ENCODE data around the gene TMEM167B.

Gene TMEM167B

GRCh38 chr1:109112652-109113285 lies 22.2 kb downstream of the TMEM167B start:
- Histone ChIP-seq H4K20me1 (peaks cover 16% of the 10 kb centered on the region; the same call in 1 of the 2 replicates), H3K27me3 (peaks cover 41% of the 10 kb centered on the region), H3K27ac (no peak overlapping the region), H3K9me3 (no peaks in the 10 kb centered on the region), H3K4me3 (peak overlapping the region; percentile 61), H3K4me2 (peak overlapping the region; percentile 89), H3K9ac (no peak overlapping the region), H3K36me3 (no peaks in the 10 kb centered on the region), H3K4me1 (peaks cover 25% of the 10 kb centered on the region)
- no peak for TF ChIP-seq Cebpa-rat (IDR thresholded peaks at IDR 0.05)

- Histone ChIP-seq H3K27ac (no peak within 1 kb of the TSS), H3K27me3 (peaks cover 41% of the 10 kb centered on the region), H3K36me3 (no peaks in the 10 kb centered on the region), H3K9me3 (no peaks in the 10 kb centered on the region), H3K4me3 (peak within 1 kb of the TSS; percentile 61), H3K4me2 (peak within 1 kb of the TSS; percentile 89), H3K9ac (no peak within 1 kb of the TSS), H4K20me1 (peaks cover 16% of the 10 kb centered on the region; the same call in 1 of the 2 replicates), H3K4me1 (peaks cover 25% of the 10 kb centered on the region)
- no peak for TF ChIP-seq Cebpa-rat (IDR thresholded peaks at IDR 0.05)
These were observed 23.2 kb downstream of the TMEM167B start, which contains the start of gene ELAPOR1 for GRCh38 chr1:109113590-109114341. ELAPOR1 (plus strand) TSS chr1:109114115; CDS start chr1:109114184, 69 bp downstream.

GRCh38 chr1:109114342-109114674 lies 23.7 kb downstream of the TMEM167B start:
- H3K4me3 ChIP-seq, result peak overlapping the region; percentile 61
- H3K27me3 ChIP-seq, result peaks cover 41% of the 10 kb centered on the region
- H3K9me3 ChIP-seq, result no peaks in the 10 kb centered on the region
- peaks cover 16% of the 10 kb centered on the region; the same call in 1 of the 2 replicates for H4K20me1 ChIP-seq
- peak overlapping the region; percentile 89 for H3K4me2 ChIP-seq
- no peaks in the 10 kb centered on the region for H3K36me3 ChIP-seq
- no peak for TF ChIP-seq Cebpa-rat (IDR thresholded peaks at IDR 0.05)
- no peak overlapping the region for H3K27ac ChIP-seq
- no peak overlapping the region for H3K9ac ChIP-seq
- peaks cover 25% of the 10 kb centered on the region for H3K4me1 ChIP-seq

- H3K27me3 ChIP-seq, result peaks cover 41% of the 10 kb centered on the region
- H3K4me1 ChIP-seq, result peaks cover 25% of the 10 kb centered on the region
- TF ChIP-seq Cebpa-rat (IDR thresholded peaks at IDR 0.05), result no peak
- H4K20me1 ChIP-seq, result peaks cover 16% of the 10 kb centered on the region; the same call in 1 of the 2 replicates
- no peak overlapping the region for H3K27ac ChIP-seq
- no peak overlapping the region for H3K4me3 ChIP-seq
- no peaks in the 10 kb centered on the region for H3K36me3 ChIP-seq
- H3K9ac ChIP-seq, result no peak overlapping the region
- no peaks in the 10 kb centered on the region for H3K9me3 ChIP-seq
- no peak overlapping the region for H3K4me2 ChIP-seq
These were observed 25.1 kb downstream of the TMEM167B start for GRCh38 chr1:109115685-109116084.

GRCh38 chr1:109116286-109116685 lies 25.7 kb downstream of the TMEM167B start:
- Histone ChIP-seq H3K9ac (no peak overlapping the region), H3K27me3 (peaks cover 41% of the 10 kb centered on the region), H3K4me1 (peaks cover 25% of the 10 kb centered on the region), H3K9me3 (no peaks in the 10 kb centered on the region), H3K4me2 (no peak overlapping the region), H3K36me3 (no peaks in the 10 kb centered on the region), H3K27ac (no peak overlapping the region), H3K4me3 (no peak overlapping the region), H4K20me1 (peaks cover 16% of the 10 kb centered on the region; the same call in 1 of the 2 replicates)
- no peak for TF ChIP-seq Cebpa-rat (IDR thresholded peaks at IDR 0.05)

GRCh38 chr1:109118089-109118488 lies 27.5 kb downstream of the TMEM167B start:
- no peaks in the 10 kb centered on the region for H3K36me3 ChIP-seq
- H3K27ac ChIP-seq, result no peak overlapping the region
- H3K9ac ChIP-seq, result no peak overlapping the region
- H4K20me1 ChIP-seq, result 0 out of 2 replicates have a peak, but pooled peaks cover 12% of the 10 kb centered on the region
- H3K27me3 ChIP-seq, result peaks cover 33% of the 10 kb centered on the region
- TF ChIP-seq Cebpa-rat (IDR thresholded peaks at IDR 0.05), result no peak
- peaks cover 13% of the 10 kb centered on the region for H3K4me1 ChIP-seq
- no peaks in the 10 kb centered on the region for H3K9me3 ChIP-seq
- H3K4me2 ChIP-seq, result no peak overlapping the region
- no peak overlapping the region for H3K4me3 ChIP-seq

- H3K4me1 ChIP-seq, result no peaks in the 10 kb centered on the region
- H3K4me2 ChIP-seq, result no peak overlapping the region
- TF ChIP-seq Cebpa-rat (IDR thresholded peaks at IDR 0.05), result no peak
- H3K9ac ChIP-seq, result no peak overlapping the region
- H3K27ac ChIP-seq, result no peak overlapping the region
- H3K9me3 ChIP-seq, result no peaks in the 10 kb centered on the region
- peaks cover 10% of the 10 kb centered on the region for H3K27me3 ChIP-seq
- H3K36me3 ChIP-seq, result no peaks in the 10 kb centered on the region
- H4K20me1 ChIP-seq, result no peaks in the 10 kb centered on the region
- H3K4me3 ChIP-seq, result no peak overlapping the region
These were observed 29.8 kb downstream of the TMEM167B start for GRCh38 chr1:109120356-109120755.

- no peaks in the 10 kb centered on the region for H3K36me3 ChIP-seq
- H3K9me3 ChIP-seq, result no peaks in the 10 kb centered on the region
- no peak overlapping the region for H3K4me2 ChIP-seq
- no peak overlapping the region for H3K4me3 ChIP-seq
- no peak overlapping the region for H3K9ac ChIP-seq
- H3K27ac ChIP-seq, result no peak overlapping the region
- no peaks in the 10 kb centered on the region for H4K20me1 ChIP-seq
- H3K27me3 ChIP-seq, result no peaks in the 10 kb centered on the region
- no peak for TF ChIP-seq Cebpa-rat (IDR thresholded peaks at IDR 0.05)
- H3K4me1 ChIP-seq, result peaks cover 20% of the 10 kb centered on the region
These were observed 40.5 kb downstream of the TMEM167B start for GRCh38 chr1:109131059-109131458.

GRCh38 chr1:109131800-109132199 lies 41.2 kb downstream of the TMEM167B start:
- Histone ChIP-seq H3K36me3 (no peaks in the 10 kb centered on the region), H3K9ac (no peak overlapping the region), H4K20me1 (no peaks in the 10 kb centered on the region), H3K9me3 (no peaks in the 10 kb centered on the region), H3K4me2 (no peak overlapping the region), H3K27me3 (no peaks in the 10 kb centered on the region), H3K27ac (no peak overlapping the region), H3K4me3 (no peak overlapping the region), H3K4me1 (peaks cover 20% of the 10 kb centered on the region)
- no peak for TF ChIP-seq Cebpa-rat (IDR thresholded peaks at IDR 0.05)

- Histone ChIP-seq H3K36me3 (no peaks in the 10 kb centered on the region), H4K20me1 (no peaks in the 10 kb centered on the region), H3K27me3 (no peaks in the 10 kb centered on the region), H3K9me3 (no peaks in the 10 kb centered on the region), H3K4me2 (peak overlapping the region; percentile 63), H3K27ac (no peak overlapping the region), H3K4me1 (peaks cover 20% of the 10 kb centered on the region), H3K4me3 (no peak overlapping the region), H3K9ac (no peak overlapping the region)
- TF ChIP-seq Cebpa-rat (IDR thresholded peaks at IDR 0.05), result no peak
These were observed 42.6 kb downstream of the TMEM167B start for GRCh38 chr1:109133002-109133706.

Measured in BLaER1 (cell line).